Neural progenitor cell (in vitro differentiated cells): ENCODE results near the gene LGMN. TPM values are rescaled to one million over a fixed set of nuclear protein-coding genes. Genes with fewer than 3 reads are reported as not detected.

Experiments used
- DNase-seq: peaks from one replicate; pipeline ENCODE4 v3.0.0-alpha.2; 2016; ENCODE audit warnings: low spot score
- H2AFZ ChIP-seq: fragments of 200-600 bp; sonication (generic); replicated peaks from 2 replicates; pipeline ENCODE4 v1.6.1; 2016; ENCODE audit warnings: antibody characterized with exemption
- H3F3A ChIP-seq: fragments of 200-600 bp; sonication (generic); 2 replicates; pipeline ENCODE4 v1.6.1; 2016; ENCODE audit warnings: antibody characterized with exemption, low read depth
- H3K27ac ChIP-seq: fragments of 200-600 bp; sonication (generic); 2 replicates; pipeline ENCODE4 v1.5.1; 2016; ENCODE audit warnings: mild to moderate bottlenecking
- H3K27me3 ChIP-seq: fragments of 200-600 bp; sonication (generic); 2 replicates; pipeline ENCODE4 v1.6.1; 2016; ENCODE audit warnings: mild to moderate bottlenecking, moderate library complexity
- H3K36me3 ChIP-seq: fragments of 200-600 bp; sonication (generic); 2 replicates; pipeline ENCODE4 v1.5.1; 2016
- H3K4me1 ChIP-seq: fragments of 200-600 bp; sonication (generic); 2 replicates; pipeline ENCODE4 v1.6.1; 2016; ENCODE audit warnings: mixed run types
- H3K4me2 ChIP-seq: fragments of 200-600 bp; sonication (generic); 2 replicates; pipeline ENCODE4 v1.6.1; 2016
- H3K4me3 ChIP-seq: fragments of 200-600 bp; sonication (generic); 2 replicates; pipeline ENCODE4 v1.5.1; 2016
- H3K79me2 ChIP-seq: fragments of 200-600 bp; sonication (generic); 2 replicates; pipeline ENCODE4 v1.6.1; 2016; ENCODE audit warnings: low read depth
- H3K9ac ChIP-seq: fragments of 200-600 bp; sonication (generic); 2 replicates; pipeline ENCODE4 v1.6.1; 2016
- H3K9me3 ChIP-seq: fragments of 200-600 bp; sonication (generic); 2 replicates; pipeline ENCODE4 v1.5.1; 2016; ENCODE audit warnings: low read depth
- H4K20me1 ChIP-seq: fragments of 200-600 bp; sonication (generic); 2 replicates; pipeline ENCODE4 v1.6.1; 2016; ENCODE audit warnings: low read depth
- H3K27ac Mint-ChIP-seq: 3 replicates; pipeline ENCODE4 v1.8.0; 2021; ENCODE audit warnings: mixed read lengths
- H3K27me3 Mint-ChIP-seq: 2 replicates; pipeline ENCODE4 v1.8.0; 2022; ENCODE audit warnings: low read depth, mild to moderate bottlenecking, inconsistent platforms, moderate library complexity, mixed read lengths; ENCODE audit not compliant: insufficient read depth
- H3K36me3 Mint-ChIP-seq: 3 replicates; pipeline ENCODE4 v1.8.0; 2021; ENCODE audit warnings: mixed read lengths
- H3K4me1 Mint-ChIP-seq: 3 replicates; pipeline ENCODE4 v1.8.0; 2021; ENCODE audit warnings: mixed read lengths
- H3K4me3 Mint-ChIP-seq: 3 replicates; pipeline ENCODE4 v1.8.0; 2021; ENCODE audit warnings: mild to moderate bottlenecking, moderate library complexity, mixed read lengths
- H3K9me3 Mint-ChIP-seq: 3 replicates; pipeline ENCODE4 v1.8.0; 2020; ENCODE audit warnings: mixed read lengths
- CTCF ChIP-seq: fragments of 200-600 bp; sonication (generic); IDR thresholded peaks from 2 replicates; pipeline ENCODE4 v1.5.1; 2017; ENCODE audit warnings: antibody characterized with exemption, mild to moderate bottlenecking
- EZH2 ChIP-seq: fragments of 200-600 bp; sonication (generic); IDR thresholded peaks from 2 replicates; pipeline ENCODE4 v1.6.1; 2017; ENCODE audit warnings: antibody characterized with exemption, mild to moderate bottlenecking, moderate library complexity
- EZH2phosphoT487 ChIP-seq: fragments of 200-600 bp; sonication (generic); IDR thresholded peaks from 2 replicates; pipeline ENCODE4 v1.6.1; 2017; ENCODE audit warnings: antibody characterized with exemption
- total RNA-seq: library from RNA; depleted of rRNA; stranded (reverse); fragments of >200 nt; gene quantifications from 2 replicates; pipeline ENCODE4 v1.2.3, GENCODE V29; 2015; ENCODE audit warnings: low replicate concordance

Gene LGMN
- total RNA-seq, 1 donor from 2014 or later, result 87.0 TPM

GRCh38 chr14:92673601-92674150 is 74.8 kb downstream of the LGMN start:
- Histone ChIP-seq H3K4me2 (no peak overlapping the region), H4K20me1 (no peaks in the 10 kb centered on the region), H3K4me3 (no peak overlapping the region), H3K4me1 (no peaks in the 10 kb centered on the region), H3K36me3 (no peaks in the 10 kb centered on the region), H2AFZ (no peak overlapping the region), H3K27ac (no peak overlapping the region), H3K9ac (no peak overlapping the region), H3K9me3 (no peaks in the 10 kb centered on the region), H3K79me2 (no peaks in the 10 kb centered on the region), H3F3A (no peaks in the 10 kb centered on the region), H3K27me3 (no peaks in the 10 kb centered on the region)
- H3K9me3 Mint-ChIP-seq, result peaks cover 2% of the 10 kb centered on the region
- DNase-seq, result no peak
- no peak overlapping the region for H3K27ac Mint-ChIP-seq
- TF ChIP-seq EZH2phosphoT487, result no peak
- TF ChIP-seq CTCF, result no peak
- TF ChIP-seq EZH2, result no peak
- H3K4me3 Mint-ChIP-seq, result no peak overlapping the region
- H3K4me1 Mint-ChIP-seq, result peaks cover 11% of the 10 kb centered on the region
- peaks cover 2% of the 10 kb centered on the region for H3K27me3 Mint-ChIP-seq
- H3K36me3 Mint-ChIP-seq, result peaks cover 2% of the 10 kb centered on the region

GRCh38 chr14:92670643-92671366 is 77.6 kb downstream of the LGMN start:
- TF ChIP-seq CTCF (no peak), EZH2 (no peak), EZH2phosphoT487 (no peak)
- Histone ChIP-seq H3K9me3 (no peaks in the 10 kb centered on the region), H3K79me2 (no peaks in the 10 kb centered on the region), H3K27ac (no peak overlapping the region), H3K4me2 (no peak overlapping the region), H3K36me3 (no peaks in the 10 kb centered on the region), H3F3A (no peaks in the 10 kb centered on the region), H3K4me1 (no peaks in the 10 kb centered on the region), H3K27me3 (no peaks in the 10 kb centered on the region), H3K9ac (no peak overlapping the region), H4K20me1 (no peaks in the 10 kb centered on the region), H3K4me3 (no peak overlapping the region), H2AFZ (no peak overlapping the region)
- Mint-ChIP-seq H3K4me3 (no peak overlapping the region), H3K9me3 (peaks cover 2% of the 10 kb centered on the region), H3K27me3 (peaks cover 2% of the 10 kb centered on the region), H3K4me1 (peaks cover 5% of the 10 kb centered on the region), H3K36me3 (no peaks in the 10 kb centered on the region), H3K27ac (peak overlapping the region; percentile 25)
- DNase-seq, result no peak

- no peak for TF ChIP-seq EZH2
- TF ChIP-seq EZH2phosphoT487, result no peak
- no peak for TF ChIP-seq CTCF
- Histone ChIP-seq H3K4me1 (no peaks in the 10 kb centered on the region), H3K4me2 (no peak overlapping the region), H3F3A (no peaks in the 10 kb centered on the region), H3K9me3 (no peaks in the 10 kb centered on the region), H3K4me3 (no peak overlapping the region), H3K36me3 (no peaks in the 10 kb centered on the region), H2AFZ (no peak overlapping the region), H3K9ac (no peak overlapping the region), H4K20me1 (no peaks in the 10 kb centered on the region), H3K79me2 (no peaks in the 10 kb centered on the region), H3K27ac (no peak overlapping the region), H3K27me3 (no peaks in the 10 kb centered on the region)
- Mint-ChIP-seq H3K4me3 (no peak overlapping the region), H3K27ac (no peak overlapping the region), H3K4me1 (peaks cover 6% of the 10 kb centered on the region), H3K9me3 (peaks cover 2% of the 10 kb centered on the region), H3K27me3 (peaks cover 2% of the 10 kb centered on the region), H3K36me3 (no peaks in the 10 kb centered on the region)
- DNase-seq, result no peak
These were observed 78.3 kb downstream of the LGMN start for GRCh38 chr14:92670160-92670559.
